ENCODE measurements around the gene TBC1D8. TPM values are rescaled to one million over a fixed set of nuclear protein-coding genes. Genes with fewer than 3 reads are reported as not detected.
A peak's percentile ranks its signal among the peaks of the same experiment; 100 is the strongest.

TBC1D8 gene
- total and polyA plus RNA-seq, 2 experiments from 2014 or later = 18.0 to 36.9 TPM

GRCh38 chr2:100957996-100958653, 193.1 kb downstream of the TBC1D8 start:
- H3K4me3 ChIP-seq = no peak overlapping the region
- no peaks in the 10 kb centered on the region for H3K27me3 ChIP-seq (ENCODE audit: insufficient read depth)
- ATAC-seq (no peak), DNase-seq (ENCODE audit: low spot score) (no peak)
- H3K9me3 Mint-ChIP-seq = no peaks in the 10 kb centered on the region
- no peak overlapping the region for H3K4me3 Mint-ChIP-seq
- no peak overlapping the region for H2AFZ ChIP-seq
- H3F3A ChIP-seq (replicated peaks; ENCODE audit: low read depth) = no peaks in the 10 kb centered on the region
- H3K27ac ChIP-seq (ENCODE audit: low read depth) = no peak overlapping the region
- H3K27me3 Mint-ChIP-seq (ENCODE audit: insufficient read depth, low read depth, poor library complexity) = peaks cover 4% of the 10 kb centered on the region
- no peaks in the 10 kb centered on the region for H4K20me1 ChIP-seq (replicated peaks; ENCODE audit: insufficient read depth)
- H3K4me2 ChIP-seq = no peak overlapping the region
- peaks cover 9% of the 10 kb centered on the region for H3K4me1 Mint-ChIP-seq
- no peaks in the 10 kb centered on the region for H3K4me1 ChIP-seq (ENCODE audit: insufficient read depth)
- no peak for TF ChIP-seq ZNF331 (CRISPR knock-in tag; IDR thresholded peaks at IDR 0.05; ENCODE audit: low read depth)
- no peak for TF ChIP-seq JUNB (IDR thresholded peaks at IDR 0.05; ENCODE audit: unreplicated experiment)
- TF ChIP-seq CREB1 (CRISPR knock-in tag; IDR thresholded peaks at IDR 0.05; ENCODE audit: low read depth) = no peak
- peak in 1 of 2 experiments; percentile 30; a peak in 1 of 4 replicates for TF ChIP-seq CTCF (conservative IDR thresholded peaks at IDR 0.05; ENCODE audit: low read depth in 2 of 2)
- TF ChIP-seq STAT1 (IDR thresholded peaks at IDR 0.05; ENCODE audit: unreplicated experiment) = no peak
- H3K79me2 ChIP-seq (replicated peaks; ENCODE audit: insufficient read depth) = no peaks in the 10 kb centered on the region
- H3K36me3 Mint-ChIP-seq (ENCODE audit: low read depth) = no peaks in the 10 kb centered on the region
- no peak overlapping the region for H3K27ac Mint-ChIP-seq
- H3K9me2 ChIP-seq (ENCODE audit: insufficient read depth) = no peaks in the 10 kb centered on the region
- no peaks in the 10 kb centered on the region for H3K36me3 ChIP-seq (ENCODE audit: insufficient read depth)

Small RNA genes lying within 50 kb of the gene (small RNA-seq; reads per million reads assigned to genes)
- not detected for gene BBIP1P1 (ENCODE audit: low replicate concordance)

Other genes with a start within 250 kb of the TBC1D8 start
- gene RPL31, start 149.1 kb downstream of the TBC1D8 start, total RNA-seq (2014; rRNA removed; shearing (Covaris generic)) = 819 and 926 TPM in 2 replicates
- 3,213 and 3,415 TPM in 2 replicates for gene RPL31, start 149.1 kb downstream of the TBC1D8 start, polyA plus RNA-seq (2016; fragmentation: Nextera tagmentation; extraction: Ambion mirVana)
- gene CNOT11, start 101.5 kb upstream of the TBC1D8 start, total RNA-seq (2014; rRNA removed; shearing (Covaris generic)) = 59.1 and 74.2 TPM in 2 replicates
- gene CNOT11, start 101.5 kb upstream of the TBC1D8 start, polyA plus RNA-seq (2016; fragmentation: Nextera tagmentation; extraction: Ambion mirVana) = 27.6 and 34.8 TPM in 2 replicates
- gene RNF149, start 157.3 kb upstream of the TBC1D8 start, total RNA-seq (2014; rRNA removed; shearing (Covaris generic)) = 42.4 and 47.6 TPM in 2 replicates
- gene RNF149, start 157.3 kb upstream of the TBC1D8 start, polyA plus RNA-seq (2016; fragmentation: Nextera tagmentation; extraction: Ambion mirVana) = 37.2 and 38.8 TPM in 2 replicates
- gene CREG2, start 236.1 kb upstream of the TBC1D8 start, total RNA-seq (2014; rRNA removed; shearing (Covaris generic)) = 0.12 and 2.6 TPM in 2 replicates
- 1.5 and 1.7 TPM in 2 replicates for gene CREG2, start 236.1 kb upstream of the TBC1D8 start, polyA plus RNA-seq (2016; fragmentation: Nextera tagmentation; extraction: Ambion mirVana)

Data from GM23338 (cell line).